Endothelial cell of umbilical vein (primary cell): Measurements from ENCODE around the gene COLEC11. TPM values are rescaled to one million over a fixed set of nuclear protein-coding genes. Genes with fewer than 3 reads are reported as not detected.
"Not testable (repeated sequence)": the region's sequence is repeated elsewhere in the genome, so short reads cannot be mapped to it uniquely, and the experiment has no call there.

Experiments used
- BruUV-seq: library from RNA; stranded (reverse); fragments of 400-500 nt; replicated peaks from 2 replicates; lab custom pipeline; 2021; lab: Mats Ljungman, UMichigan
- CTCF ChIA-PET: fragments of 300-600, 350-600 bp; sonication (Branson Sonifier 250); formaldehyde crosslinking; loops from one replicate; lab custom pipeline; 2021; ENCODE audit warnings: antibody characterized with exemption, inconsistent platforms; lab: Charles Lee
- POLR2A ChIA-PET: fragments of 300-600, 350-600 bp; sonication (Branson Sonifier 250); formaldehyde crosslinking; loops from one replicate; lab custom pipeline; 2021; ENCODE audit warnings: antibody characterized with exemption, inconsistent platforms; lab: Charles Lee
- DNase-seq: peaks from one replicate; pipeline ENCODE4 v3.0.0-alpha.2; 2011; ENCODE audit warnings: low read depth, low spot score
- FAIRE-seq: peaks from 2 replicates; lab custom pipeline; 2011; peaks lifted over from hg19 to GRCh38; lab: Jason Lieb, UNC
- H2AFZ ChIP-seq: 2 replicates; pipeline ENCODE4 v1.6.0; 2012; ENCODE audit warnings: low read depth, low read length, control low read depth, inconsistent platforms
- H3K27ac ChIP-seq: 2 replicates; pipeline ENCODE4 v1.5.1; 2011; ENCODE audit warnings: low read depth, mild to moderate bottlenecking, control low read depth, low read length, moderate library complexity; ENCODE audit not compliant: insufficient read depth
- H3K27me3 ChIP-seq, 2 experiments: 2 replicates each; pipeline versions ENCODE4 v1.6.0 to v1.6.1; 2011; ENCODE audit warnings: low read length in 2 of 2, mixed read lengths in 1 of 2; ENCODE audit not compliant: control insufficient read depth in 2 of 2, insufficient read depth in 2 of 2
- H3K36me3 ChIP-seq, 2 experiments: 2 replicates in 1 of 2; 3 replicates in 1 of 2; pipeline ENCODE4 v1.5.1; 2011; ENCODE audit warnings: low read length in 2 of 2, mild to moderate bottlenecking in 1 of 2, moderate library complexity in 1 of 2; ENCODE audit not compliant: control insufficient read depth in 2 of 2, insufficient read depth in 2 of 2; ENCODE audit errors: extremely low read depth in 1 of 2
- H3K4me1 ChIP-seq: 3 replicates; pipeline ENCODE4 v1.5.1; 2011; ENCODE audit warnings: mild to moderate bottlenecking, low read length; ENCODE audit not compliant: control insufficient read depth, insufficient read depth; ENCODE audit errors: extremely low read depth
- H3K4me2 ChIP-seq: 2 replicates; pipeline ENCODE4 v1.6.1; 2011; ENCODE audit warnings: low read length, control low read depth, mixed read lengths; ENCODE audit not compliant: insufficient read depth
- H3K4me3 ChIP-seq, 3 experiments: fragments of 200-600 bp in 1 of 3; sonication (generic), shearing (Covaris generic) in 1 of 3; replicated peaks in 1 of 3; 2 replicates each; pipeline ENCODE4 v1.5.1; 2011 to 2016; ENCODE audit warnings: control low read depth in 3 of 3, low read length in 3 of 3, mild to moderate bottlenecking in 2 of 3, inconsistent platforms in 1 of 3, low read depth in 1 of 3, moderate library complexity in 1 of 3; ENCODE audit not compliant: insufficient read depth in 1 of 3
- H3K79me2 ChIP-seq: 2 replicates; pipeline ENCODE4 v1.6.0; 2012; ENCODE audit warnings: low read length, inconsistent platforms; ENCODE audit not compliant: control insufficient read depth, insufficient read depth
- H3K9ac ChIP-seq: replicated peaks from 2 replicates; pipeline ENCODE3; 2011; ENCODE audit warnings: low read length, control low read depth; ENCODE audit not compliant: insufficient read depth; ENCODE audit errors: extremely low read depth
- H3K9me1 ChIP-seq: replicated peaks from 3 replicates; pipeline ENCODE4 v1.6.0; 2011; ENCODE audit warnings: mild to moderate bottlenecking, low read length; ENCODE audit not compliant: control insufficient read depth, insufficient read depth; ENCODE audit errors: extremely low read depth
- H3K9me3 ChIP-seq: replicated peaks from 2 replicates; pipeline ENCODE4 v1.5.1; 2012; ENCODE audit warnings: low read length, inconsistent platforms; ENCODE audit not compliant: control insufficient read depth, insufficient read depth
- H4K20me1 ChIP-seq: replicated peaks from 2 replicates; pipeline ENCODE3; 2011; ENCODE audit warnings: mild to moderate bottlenecking, low read length; ENCODE audit not compliant: control insufficient read depth, insufficient read depth; ENCODE audit errors: extremely low read depth
- EZH2 ChIP-seq: IDR thresholded peaks from 2 replicates; pipeline ENCODE4 v1.6.1; 2012; ENCODE audit warnings: borderline replicate concordance, low read depth, mild to moderate bottlenecking, moderate library complexity, low read length, inconsistent platforms; ENCODE audit not compliant: severe bottlenecking
- FOS ChIP-seq: IDR thresholded peaks from 2 replicates; pipeline ENCODE4 v1.6.1; 2011; ENCODE audit warnings: mild to moderate bottlenecking, low read length, moderate library complexity, borderline replicate concordance; ENCODE audit not compliant: insufficient read depth
- GATA2 ChIP-seq: IDR thresholded peaks from 2 replicates; pipeline ENCODE4 v1.7.0; 2011; ENCODE audit warnings: low read depth, mild to moderate bottlenecking, moderate library complexity, mixed read lengths, low read length; ENCODE audit not compliant: insufficient read length, insufficient read depth
- JUN ChIP-seq: IDR thresholded peaks from 2 replicates; pipeline ENCODE4 v1.6.1; 2011; ENCODE audit warnings: borderline replicate concordance, low read depth; ENCODE audit not compliant: insufficient read length, insufficient read depth
- MYC ChIP-seq: IDR thresholded peaks from one replicate; pipeline ENCODE4 v1.6.1; 2011; ENCODE audit warnings: mild to moderate bottlenecking, low read depth, low read length
- POLR2A ChIP-seq: IDR thresholded peaks from 2 replicates; pipeline ENCODE4 v1.6.1; 2012; ENCODE audit warnings: low read depth, mild to moderate bottlenecking, control low read depth, low read length
- POLR2AphosphoS5 ChIP-seq: IDR thresholded peaks from 2 replicates; pipeline ENCODE4 v1.6.1; 2012; ENCODE audit warnings: low read depth, mild to moderate bottlenecking, control low read depth, low read length, moderate library complexity; ENCODE audit not compliant: insufficient read depth
- dilution Hi-C: fragments of 300-500 bp; cut with MboI; formaldehyde crosslinking; loops from one replicate; pipeline ENCODE4 v1.15.0; 2019; ENCODE audit warnings: low sequenced_read_pairs; ENCODE audit not compliant: extremely low pct_ligation_motif_present
- intact Hi-C: fragments of 100-400 bp; cut with micrococcal nuclease; formaldehyde crosslinking; loops from one replicate; pipeline ENCODE4 v1.10.0; 2022
- polyA plus RNA-seq, 4 experiments: library from polyadenylated mRNA; depleted of rRNA in 3 of 4; stranded (reverse) in 3 of 4; unstranded in 1 of 4; fragments of >200 nt; gene quantifications; 2 replicates each; pipeline versions ENCODE4 v1.2.1 to v1.2.3, GENCODE V29; 2011 to 2012; ENCODE audit warnings: missing spikeins in 1 of 4
- total RNA-seq: library from RNA; stranded (reverse); gene quantifications from 2 replicates; pipeline ENCODE4 v1.2.3, GENCODE V29; 2021
- TF ChIP-seq, protein P1 (sequence below): IDR thresholded peaks from 2 replicates; pipeline ENCODE4 v1.6.1; 2011; ENCODE audit not compliant: insufficient read depth, insufficient read length
- TF ChIP-seq, protein P2 (sequence below), 2 donors: IDR thresholded peaks; 1 replicate in 1 of 2; 2 replicates in 1 of 2; pipeline ENCODE4 v1.5.1; 2011; ENCODE audit warnings: low read length in 2 of 2, mild to moderate bottlenecking in 2 of 2, moderate library complexity in 2 of 2, control low read depth in 1 of 2, inconsistent platforms in 1 of 2, low read depth in 1 of 2; ENCODE audit not compliant: insufficient read depth in 1 of 2; ENCODE audit errors: extremely low read depth in 1 of 2

Gene COLEC11
- total and polyA plus RNA-seq, 2 donors (not counting 3 experiments of a cell fraction or from before 2014, with no cell fraction given): 0.15 TPM; not detected in 1

DNA sequence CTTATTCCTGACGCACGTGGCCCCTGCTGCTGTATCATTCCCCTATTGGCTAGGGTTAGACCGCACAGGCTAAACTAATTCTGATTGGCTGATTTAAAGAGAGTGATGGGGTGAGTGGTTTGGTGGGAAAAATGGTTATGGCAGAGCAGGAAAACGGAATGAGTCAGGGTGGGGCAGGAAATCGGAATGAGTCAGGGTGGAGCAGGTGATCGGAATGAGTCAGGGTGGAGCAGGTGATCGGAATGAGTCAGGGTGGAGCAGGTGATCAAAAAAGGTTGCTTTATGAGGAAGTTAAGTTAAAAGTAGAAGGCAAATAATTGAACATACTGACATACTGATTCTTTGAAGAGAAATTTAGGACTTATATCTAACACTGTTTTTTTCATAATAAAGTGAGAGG lies 65.7 kb downstream of the COLEC11 start:
- H3K79me2 ChIP-seq, H3K4me2 ChIP-seq, POLR2A ChIA-PET, H3K4me3 ChIP-seq, H3K9me3 ChIP-seq, H3K36me3 ChIP-seq, dilution Hi-C loops, DNase-seq, H3K9ac ChIP-seq, intact Hi-C loops, BruUV-seq, H2AFZ ChIP-seq, FAIRE-seq, H3K9me1 ChIP-seq, H3K4me1 ChIP-seq, H3K27me3 ChIP-seq, H4K20me1 ChIP-seq, H3K27ac ChIP-seq: not testable (repeated sequence)
- CTCF ChIA-PET: interaction anchor here (1.1 kb wide), 1 partner anchor 9 kb away, joined by 4 read pairs; no protein-coding TSS in a partner anchor

DNA sequence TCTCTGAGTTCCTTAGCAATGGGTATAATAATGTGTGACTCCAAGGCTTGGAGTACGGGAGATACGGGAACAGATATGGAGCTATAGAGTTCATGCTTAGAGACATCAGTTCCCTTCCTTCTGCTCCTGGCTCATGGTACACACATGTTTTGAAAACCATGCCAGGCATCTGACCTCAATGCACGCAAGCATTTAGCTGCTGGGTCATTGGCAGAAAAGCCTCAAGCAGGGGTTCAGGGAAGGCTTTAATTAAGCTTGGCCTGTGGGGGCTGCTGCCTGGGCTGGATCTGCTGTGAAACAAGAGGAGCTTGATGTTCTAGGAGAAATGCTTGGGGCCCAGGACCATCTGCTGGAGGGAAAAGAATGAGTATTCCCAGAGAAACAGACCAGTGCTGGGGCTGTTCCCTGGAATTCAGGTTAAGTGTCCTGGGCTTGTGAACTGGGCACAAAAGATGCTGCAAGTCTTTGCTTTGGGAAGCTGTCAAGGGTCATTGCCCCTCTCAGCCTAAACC lies 66.3 kb downstream of the COLEC11 start:
- ChIA-PET CTCF (interaction anchor here (1.1 kb wide), 1 partner anchor 9 kb away, joined by 4 read pairs; no protein-coding TSS in a partner anchor), POLR2A (no interaction called here)
- Histone ChIP-seq H3K9me1 (no peaks in the 10 kb centered on the region), H3K4me1 (no peaks in the 10 kb centered on the region), H3K79me2 (no peaks in the 10 kb centered on the region), H3K27ac (no peak overlapping the region), H4K20me1 (no peaks in the 10 kb centered on the region), H3K4me2 (no peak overlapping the region), H3K36me3 (no peaks in the 10 kb centered on the region), H3K4me3 (no peak overlapping the region), H2AFZ (no peak overlapping the region), H3K9me3 (no peaks in the 10 kb centered on the region), H3K27me3 (no peaks in the 10 kb centered on the region), H3K9ac (no peak overlapping the region)
- intact Hi-C loops: no loop called here
- dilution Hi-C loops: no loop called here
- DNase-seq: no peak
- no peak for TF ChIP-seq FOS
- TF ChIP-seq POLR2AphosphoS5: no peak
- TF ChIP-seq, protein P1, sequence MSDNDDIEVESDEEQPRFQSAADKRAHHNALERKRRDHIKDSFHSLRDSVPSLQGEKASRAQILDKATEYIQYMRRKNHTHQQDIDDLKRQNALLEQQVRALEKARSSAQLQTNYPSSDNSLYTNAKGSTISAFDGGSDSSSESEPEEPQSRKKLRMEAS: no peak
- no peak for TF ChIP-seq JUN
- TF ChIP-seq MYC: no peak
- TF ChIP-seq POLR2A: no peak
- no peak for TF ChIP-seq GATA2
- TF ChIP-seq, protein P2, sequence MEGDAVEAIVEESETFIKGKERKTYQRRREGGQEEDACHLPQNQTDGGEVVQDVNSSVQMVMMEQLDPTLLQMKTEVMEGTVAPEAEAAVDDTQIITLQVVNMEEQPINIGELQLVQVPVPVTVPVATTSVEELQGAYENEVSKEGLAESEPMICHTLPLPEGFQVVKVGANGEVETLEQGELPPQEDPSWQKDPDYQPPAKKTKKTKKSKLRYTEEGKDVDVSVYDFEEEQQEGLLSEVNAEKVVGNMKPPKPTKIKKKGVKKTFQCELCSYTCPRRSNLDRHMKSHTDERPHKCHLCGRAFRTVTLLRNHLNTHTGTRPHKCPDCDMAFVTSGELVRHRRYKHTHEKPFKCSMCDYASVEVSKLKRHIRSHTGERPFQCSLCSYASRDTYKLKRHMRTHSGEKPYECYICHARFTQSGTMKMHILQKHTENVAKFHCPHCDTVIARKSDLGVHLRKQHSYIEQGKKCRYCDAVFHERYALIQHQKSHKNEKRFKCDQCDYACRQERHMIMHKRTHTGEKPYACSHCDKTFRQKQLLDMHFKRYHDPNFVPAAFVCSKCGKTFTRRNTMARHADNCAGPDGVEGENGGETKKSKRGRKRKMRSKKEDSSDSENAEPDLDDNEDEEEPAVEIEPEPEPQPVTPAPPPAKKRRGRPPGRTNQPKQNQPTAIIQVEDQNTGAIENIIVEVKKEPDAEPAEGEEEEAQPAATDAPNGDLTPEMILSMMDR (IDR thresholded peaks at IDR 0.05; ENCODE audit: extremely low read depth in 1 of 2, insufficient read depth in 1 of 2, low read depth in 1 of 2, low read length in 2 of 2): no peak
- TF ChIP-seq EZH2: no peak
- no peak for FAIRE-seq
- BruUV-seq: no TSS peak
